ENCODE results near the gene FBLN1. TPM values are rescaled to one million over a fixed set of nuclear protein-coding genes. Genes with fewer than 3 reads are reported as not detected.

The FBLN1 gene
- polyA plus RNA-seq, 3 donors = 0.03 to 0.17 TPM; not detected in 1

GRCh38 chr22:45455212-45455611 lies 47.5 kb upstream of the FBLN1 start:
- no peak overlapping the region for H3K4me3 ChIP-seq (replicated peaks in 1 of 3; ENCODE audit: low read depth in 2 of 3, low read length in 3 of 3)
- H3K4me1 ChIP-seq (ENCODE audit: control insufficient read depth in 1 of 2, insufficient read depth in 2 of 2, low read length in 2 of 2) = no peaks in the 10 kb centered on the region
- intact Hi-C loops (cut with micrococcal nuclease) = no loop called here
- H3K4me1 Mint-ChIP-seq = no peaks in the 10 kb centered on the region
- TF ChIP-seq CTCF (IDR thresholded peaks at IDR 0.05) = no peak
- no peaks in the 10 kb centered on the region for H3K36me3 ChIP-seq (replicated peaks in 1 of 2; ENCODE audit: control insufficient read depth in 1 of 2, insufficient read depth in 2 of 2, low read length in 2 of 2)
- no peaks in the 10 kb centered on the region for H3K79me2 ChIP-seq (ENCODE audit: insufficient read depth, low read length)
- WGBS (ENCODE audit: insufficient coverage) = 92% methylated on average over 11 of the region's 14 CpGs
- H3K27me3 ChIP-seq (ENCODE audit: control insufficient read depth in 2 of 2, insufficient read depth in 2 of 2, low read length in 2 of 2) = no peaks in the 10 kb centered on the region
- H3K4me2 ChIP-seq (replicated peaks; ENCODE audit: extremely low read depth, low read length, poor library complexity, severe bottlenecking) = no peak overlapping the region
- H3K9me3 ChIP-seq (replicated peaks in 1 of 2; ENCODE audit: control insufficient read depth in 1 of 2, insufficient read depth in 1 of 2, low read length in 2 of 2) = no peaks in the 10 kb centered on the region
- H3K9ac ChIP-seq (ENCODE audit: insufficient read depth, low read length, poor library complexity, severe bottlenecking) = no peak overlapping the region
- H4K20me1 ChIP-seq (ENCODE audit: insufficient read depth, low read length) = no peaks in the 10 kb centered on the region
- no peaks in the 10 kb centered on the region for H3K36me3 Mint-ChIP-seq
- H3K27me3 Mint-ChIP-seq (ENCODE audit: low read depth in 3 of 3) = peaks cover 3 to 8% (median 5%) of the 10 kb centered on the region in 3 donors
- H3K27ac ChIP-seq (ENCODE audit: low read depth in 1 of 2, low read length in 2 of 2) = no peak overlapping the region
- H2AFZ ChIP-seq (ENCODE audit: insufficient read depth, low read depth, low read length, poor library complexity, severe bottlenecking) = no peak overlapping the region
- H3K9me3 Mint-ChIP-seq = no peaks in the 10 kb centered on the region
- no peak overlapping the region for H3K4me3 Mint-ChIP-seq
- H3K27ac Mint-ChIP-seq = peak overlapping the region in 1 of 7 donors; percentile 5
- no peak for DNase-seq

- H3K36me3 Mint-ChIP-seq = no peaks in the 10 kb centered on the region
Observed at GRCh38 chr22:45455621-45456020, 47.1 kb upstream of the FBLN1 start.

More at GRCh38 chr22:45455621-45456020, 47.1 kb upstream of the FBLN1 start:
- H3K27ac ChIP-seq (ENCODE audit: low read depth in 1 of 2, low read length in 2 of 2) = no peak overlapping the region
- no CpG with 5 or more reads among the region's 4 CpGs for WGBS (ENCODE audit: insufficient coverage)
- H3K4me3 Mint-ChIP-seq = no peak overlapping the region
- no peaks in the 10 kb centered on the region for H3K79me2 ChIP-seq (ENCODE audit: insufficient read depth, low read length)
- DNase-seq = no peak
- H3K27me3 ChIP-seq (ENCODE audit: control insufficient read depth in 2 of 2, insufficient read depth in 2 of 2, low read length in 2 of 2) = no peaks in the 10 kb centered on the region
- no peaks in the 10 kb centered on the region for H3K4me1 ChIP-seq (ENCODE audit: control insufficient read depth in 1 of 2, insufficient read depth in 2 of 2, low read length in 2 of 2)
- peaks cover 3 to 8% (median 5%) of the 10 kb centered on the region in 3 donors for H3K27me3 Mint-ChIP-seq (ENCODE audit: low read depth in 3 of 3)
- H3K9ac ChIP-seq (ENCODE audit: insufficient read depth, low read length, poor library complexity, severe bottlenecking) = no peak overlapping the region
- H3K9me3 Mint-ChIP-seq = no peaks in the 10 kb centered on the region
- H3K27ac Mint-ChIP-seq = no peak overlapping the region
- no peaks in the 10 kb centered on the region for H4K20me1 ChIP-seq (ENCODE audit: insufficient read depth, low read length)
- intact Hi-C loops (cut with micrococcal nuclease) = no loop called here
- H3K9me3 ChIP-seq (replicated peaks in 1 of 2; ENCODE audit: control insufficient read depth in 1 of 2, insufficient read depth in 1 of 2, low read length in 2 of 2) = no peaks in the 10 kb centered on the region
- no peak overlapping the region for H3K4me3 ChIP-seq (replicated peaks in 1 of 3; ENCODE audit: low read depth in 2 of 3, low read length in 3 of 3)
- TF ChIP-seq CTCF (IDR thresholded peaks at IDR 0.05) = no peak
- H2AFZ ChIP-seq (ENCODE audit: insufficient read depth, low read depth, low read length, poor library complexity, severe bottlenecking) = no peak overlapping the region
- H3K4me1 Mint-ChIP-seq = no peaks in the 10 kb centered on the region
- no peak overlapping the region for H3K4me2 ChIP-seq (replicated peaks; ENCODE audit: extremely low read depth, low read length, poor library complexity, severe bottlenecking)
- H3K36me3 ChIP-seq (replicated peaks in 1 of 2; ENCODE audit: control insufficient read depth in 1 of 2, insufficient read depth in 2 of 2, low read length in 2 of 2) = no peaks in the 10 kb centered on the region

Measured in CD14-positive monocyte (primary cell).